Hematopoietic multipotent progenitor cell treated with erythropoietin and hydrocortisone succinate and interleukin-3 and kit ligand, for 6 days (in vitro differentiated cells): Measurements from ENCODE around the gene CATSPERE.
"Not testable (repeated sequence)": the region's sequence is repeated elsewhere in the genome, so short reads cannot be mapped to it uniquely, and the experiment has no call there.

ENCODE experiments used
- DNase-seq: peaks from one replicate; pipeline ENCODE4 v3.0.0-alpha.2; 2015

Gene CATSPERE

DNA sequence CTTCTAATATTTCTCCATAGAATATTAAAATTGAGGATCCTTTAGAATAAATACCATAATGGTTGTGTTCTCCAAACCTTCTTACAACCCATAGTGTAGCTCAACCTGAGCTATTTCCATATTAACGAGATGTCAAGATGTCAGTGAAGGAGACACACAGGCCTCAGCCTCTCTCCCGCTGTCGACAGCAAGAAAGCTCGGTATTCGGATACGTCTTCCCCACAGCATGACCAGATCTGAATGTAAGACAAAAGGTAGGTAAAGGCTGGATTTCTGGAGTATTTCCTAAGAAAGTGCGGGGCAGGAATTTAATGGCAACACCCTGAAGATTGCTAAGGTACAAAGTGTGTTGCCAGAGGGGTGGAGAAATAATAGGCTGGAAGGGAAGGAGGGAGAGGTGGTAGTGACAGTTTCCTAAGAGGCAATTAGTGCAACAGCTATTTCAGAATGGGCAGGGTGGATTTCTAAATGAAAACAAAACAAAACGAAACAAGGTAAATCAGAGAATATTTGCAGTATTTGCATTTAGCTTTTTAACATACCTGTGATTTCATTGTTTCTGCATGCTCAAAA, 11.1 kb upstream of the CATSPERE start:
- DNase-seq = no peak

DNA sequence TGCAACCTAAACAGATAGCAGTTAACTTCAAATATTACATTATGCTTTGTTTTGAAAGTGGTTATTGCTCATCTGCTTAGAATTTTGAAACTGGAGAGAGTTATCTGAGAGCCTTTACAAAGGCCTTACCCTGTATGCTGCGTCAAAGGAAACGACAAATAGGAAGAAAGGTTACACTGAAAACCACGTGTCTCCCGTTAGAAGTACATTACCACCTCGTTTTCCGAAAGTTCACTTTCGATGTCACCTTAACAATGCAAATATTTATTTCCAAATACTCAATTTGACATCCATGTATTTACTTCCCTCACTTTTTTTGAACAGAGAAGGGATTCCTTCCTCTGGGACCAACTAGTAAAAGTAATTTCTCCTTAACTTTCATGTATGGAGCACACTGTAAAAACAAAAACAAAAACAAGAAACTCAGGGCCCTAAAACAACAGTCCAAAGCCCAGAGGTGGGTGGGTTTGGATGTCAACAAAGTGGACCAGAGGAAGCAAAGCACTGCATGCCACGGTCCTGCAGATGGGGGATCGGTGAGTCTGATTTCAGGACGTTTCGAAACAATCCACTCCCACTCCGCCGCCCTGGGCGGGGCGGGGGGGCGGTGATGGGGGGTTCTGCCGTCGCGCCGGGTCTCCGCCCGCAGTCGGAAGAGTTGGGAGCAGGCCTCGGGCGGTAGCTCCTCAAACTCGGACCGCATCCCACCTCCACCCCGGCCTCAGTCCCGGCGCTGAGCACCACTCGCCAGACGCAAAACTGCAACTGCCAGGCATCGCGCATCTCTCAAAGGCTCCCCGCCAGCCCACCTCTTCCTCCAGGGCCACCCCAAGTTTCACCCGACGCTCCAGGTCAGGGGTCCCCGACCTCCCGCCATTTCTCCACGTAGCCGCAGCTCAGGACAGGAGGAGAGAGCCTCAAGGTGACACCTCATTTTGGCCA, 10.2 kb upstream of the CATSPERE start:
- DNase-seq = peak; percentile 75

DNA sequence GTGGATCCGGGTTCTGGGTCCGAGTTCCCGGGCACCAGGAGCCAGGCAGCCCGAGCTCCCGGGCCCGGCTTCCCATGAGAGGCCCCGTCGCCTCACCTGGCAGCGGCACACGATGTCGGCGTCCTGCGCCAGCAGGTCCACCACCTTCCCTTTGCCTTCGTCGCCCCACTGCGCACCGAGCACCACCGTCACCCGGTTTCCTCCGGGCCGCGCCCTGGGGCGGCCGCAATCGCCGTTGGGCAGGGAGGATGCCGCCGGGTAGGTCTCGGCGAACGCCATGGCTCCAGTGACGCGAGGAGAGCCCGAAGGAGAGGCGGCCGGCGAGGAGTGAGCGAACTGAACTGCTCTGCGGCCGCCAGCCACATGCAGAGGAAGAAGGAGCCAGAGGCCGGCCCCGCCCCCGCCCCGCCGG, 9.5 kb upstream of the CATSPERE start, which contains the start of gene ADSS2:
Gene ADSS2 (minus strand): TSS at position 371 of the 412 bp plus-strand sequence. CDS start 92 bp downstream, at position 279.
- DNase-seq = no peak

GRCh38 chr1:244451951-244452795, 8.9 kb upstream of the CATSPERE start:
- DNase-seq = peak; percentile 100

- no peak for DNase-seq
These were observed 6.7 kb upstream of the CATSPERE start for GRCh38 chr1:244454412-244454811.

DNA sequence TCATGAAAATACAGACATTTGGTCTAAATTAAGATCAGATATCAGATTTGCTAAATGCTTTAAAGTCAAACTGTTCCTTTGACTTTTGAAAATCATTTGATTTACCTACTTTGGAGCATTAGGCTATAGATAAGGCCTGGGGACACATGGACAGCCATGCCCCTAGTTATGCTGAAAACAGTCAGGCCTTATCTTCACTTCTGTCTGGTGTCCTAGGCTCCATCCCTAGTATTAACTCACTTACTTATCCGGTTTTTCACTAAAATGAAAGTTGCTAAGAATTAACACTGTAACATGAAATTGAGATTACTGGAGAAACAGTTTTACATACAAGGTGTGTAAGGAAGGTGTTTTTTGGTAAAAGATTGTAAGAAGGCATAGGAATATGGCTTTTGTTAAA, 4.5 kb upstream of the CATSPERE start:
- DNase-seq = peak; percentile 47

GRCh38 chr1:244458781-244459180, 2.3 kb upstream of the CATSPERE start:
- DNase-seq = no peak

DNA sequence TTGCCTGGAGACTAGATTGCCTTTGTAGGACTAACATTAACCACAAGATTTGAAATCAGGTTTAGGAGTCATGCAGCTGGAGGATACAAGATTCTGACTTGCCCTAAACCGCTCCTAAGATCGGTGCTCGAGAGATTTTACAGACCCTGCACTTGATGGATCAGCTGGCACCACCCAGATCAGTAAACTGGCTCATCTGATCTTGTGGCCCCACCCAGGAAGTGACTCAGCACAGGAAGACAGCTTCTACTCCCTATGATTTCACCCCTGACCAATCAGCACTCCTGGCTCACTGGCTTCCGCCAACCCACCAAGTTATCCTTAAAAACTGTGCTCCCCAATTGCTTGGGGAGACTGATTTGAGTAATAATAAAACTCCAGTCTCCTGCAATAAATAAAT, 876 bp upstream of the CATSPERE start:
- DNase-seq = peak; percentile 62

GRCh38 chr1:244466724-244467123, 5.7 kb downstream of the CATSPERE start:
- DNase-seq = no peak

GRCh38 chr1:244473059-244473605, 12.1 kb downstream of the CATSPERE start:
- no peak for DNase-seq

- DNase-seq = not testable (repeated sequence)
These were observed 23.9 kb downstream of the CATSPERE start for GRCh38 chr1:244484971-244485370.

DNA sequence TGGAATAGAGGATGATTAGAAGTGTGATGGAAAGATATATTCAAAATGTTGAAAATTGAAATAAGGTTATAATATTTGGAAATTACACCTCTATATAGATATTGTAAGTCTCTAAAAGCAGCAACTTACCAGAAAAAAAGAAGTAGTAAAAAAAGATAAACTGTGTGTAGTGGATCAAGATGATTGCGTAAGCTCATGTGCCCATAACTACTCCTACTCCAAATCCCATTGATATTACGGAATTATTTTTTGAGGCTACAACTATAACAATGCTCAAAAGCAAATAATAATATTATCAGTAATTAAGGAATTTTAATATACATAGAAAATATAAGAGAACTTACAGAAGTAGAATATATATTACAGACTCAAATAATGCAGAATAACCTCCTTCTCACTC, 33.6 kb downstream of the CATSPERE start:
- no peak for DNase-seq

- no peak for DNase-seq
These were observed 35.1 kb downstream of the CATSPERE start for GRCh38 chr1:244496186-244496585.

DNA sequence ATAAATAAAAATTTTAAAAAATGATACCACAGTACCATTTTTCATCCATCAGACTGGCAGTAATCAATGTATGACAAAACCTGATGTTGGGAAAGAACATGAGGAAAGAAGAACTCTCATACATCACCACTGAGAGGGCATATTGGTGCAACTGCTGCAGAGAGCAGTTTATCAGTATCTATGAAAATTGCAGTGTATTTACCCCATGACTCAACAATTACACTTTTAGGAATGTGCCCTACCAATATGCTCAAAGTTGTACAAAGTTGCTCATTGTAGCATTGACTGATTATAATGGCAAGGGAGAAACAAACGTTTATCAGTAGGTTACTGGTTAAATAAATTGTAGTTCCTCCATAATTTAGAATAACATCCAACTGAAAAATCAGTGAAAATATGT, 36.7 kb downstream of the CATSPERE start:
- no peak for DNase-seq

DNA sequence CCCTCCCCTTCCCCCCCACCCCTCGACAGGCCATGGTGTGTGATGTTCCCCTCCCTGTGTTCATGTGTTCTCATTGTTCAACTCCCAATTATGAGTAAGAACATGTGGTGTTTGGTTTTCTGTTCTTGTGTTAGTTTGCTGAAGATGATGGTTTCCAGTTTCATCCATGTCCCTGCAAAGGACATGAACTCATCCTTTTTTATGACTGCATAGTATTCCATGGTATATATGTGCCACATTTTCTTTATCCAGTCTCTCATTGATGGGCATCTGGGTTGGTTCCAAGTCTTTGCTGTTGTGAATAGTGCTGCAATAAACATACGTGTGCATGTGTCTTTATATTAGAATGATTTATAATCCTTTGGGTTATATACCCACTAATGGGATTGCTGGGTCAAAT, 38.4 kb downstream of the CATSPERE start:
- not testable (repeated sequence) for DNase-seq

DNA sequence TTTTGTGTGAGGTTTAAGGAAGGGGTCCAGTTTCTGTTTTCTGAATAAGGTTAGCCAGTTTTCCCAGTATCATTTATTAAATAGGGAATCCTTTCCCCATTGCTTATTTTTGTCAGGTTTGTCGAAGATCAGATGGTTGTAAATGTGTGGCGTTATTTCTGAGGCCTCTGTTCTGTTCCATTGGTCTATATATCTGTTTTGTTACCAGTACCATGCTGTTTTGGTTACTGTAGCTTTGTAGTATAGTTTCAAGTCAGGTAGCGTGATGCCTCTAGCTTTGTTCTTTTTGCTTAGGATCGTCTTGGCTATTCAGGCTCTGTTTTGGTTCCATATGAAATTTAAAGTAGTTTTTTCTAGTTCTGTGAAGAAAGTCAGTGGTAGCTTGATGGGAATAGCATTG, 39.4 kb downstream of the CATSPERE start:
- DNase-seq = not testable (repeated sequence)

DNA sequence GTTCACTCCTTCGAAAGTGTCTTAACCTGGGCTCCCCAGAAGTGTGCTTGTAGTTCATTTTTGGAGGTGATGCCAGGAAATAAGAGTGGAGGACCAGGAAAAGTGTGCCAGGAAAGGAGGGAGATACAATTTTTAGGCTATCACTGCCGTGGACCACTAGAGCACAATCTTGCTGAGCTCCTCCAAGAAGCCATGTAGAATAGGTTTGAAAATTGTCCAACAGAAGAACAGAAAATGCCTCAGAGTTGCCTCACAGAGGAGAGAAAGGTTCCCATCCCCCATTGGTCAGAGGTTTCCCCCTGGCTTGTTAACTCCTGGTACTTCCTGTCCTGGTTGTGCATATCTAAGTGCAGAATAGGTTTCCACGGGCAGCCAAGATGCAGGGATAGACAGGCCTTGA, 41.6 kb downstream of the CATSPERE start:
- no peak for DNase-seq

GRCh38 chr1:244513493-244513892, 52.4 kb downstream of the CATSPERE start:
- DNase-seq = no peak

DNA sequence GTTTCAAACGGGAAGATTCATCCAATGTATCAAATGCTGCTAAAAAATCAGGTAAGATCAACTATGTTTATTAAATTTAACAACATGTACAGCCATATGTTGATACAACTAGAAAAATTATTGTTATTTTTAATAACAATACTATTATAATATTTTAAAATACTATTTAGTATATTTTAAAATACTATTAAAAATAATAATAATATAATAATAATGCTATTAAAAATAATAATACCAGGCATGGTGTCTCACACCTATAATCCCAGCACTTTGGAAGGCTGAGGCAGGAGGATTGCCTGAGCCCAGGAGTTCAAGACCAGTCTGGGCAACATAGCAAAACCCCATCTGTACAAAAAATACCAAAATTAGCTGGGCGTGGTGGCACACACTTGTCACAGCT, 54.6 kb downstream of the CATSPERE start:
- no peak for DNase-seq

- DNase-seq = no peak
These were observed 75.2 kb downstream of the CATSPERE start for GRCh38 chr1:244536316-244536715.

DNA sequence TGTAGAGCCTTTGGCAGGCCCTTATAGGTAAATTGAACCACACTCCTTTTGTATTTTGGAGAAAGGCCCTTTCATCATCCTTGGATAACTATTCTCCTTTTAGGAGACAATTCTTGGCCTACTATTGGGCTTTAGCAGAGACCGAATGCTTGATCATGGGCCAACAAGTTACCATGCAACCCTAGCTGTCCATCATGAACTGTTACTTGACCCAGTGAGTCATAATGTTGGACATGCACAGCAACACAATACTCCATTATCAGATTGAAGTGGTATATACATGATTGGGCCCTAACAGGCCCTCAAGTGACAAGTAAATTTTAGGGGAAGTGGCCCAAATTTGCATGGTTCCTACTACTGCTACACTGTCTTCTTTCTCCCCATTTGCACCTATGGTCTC, 84.4 kb downstream of the CATSPERE start:
- no peak for DNase-seq

DNA sequence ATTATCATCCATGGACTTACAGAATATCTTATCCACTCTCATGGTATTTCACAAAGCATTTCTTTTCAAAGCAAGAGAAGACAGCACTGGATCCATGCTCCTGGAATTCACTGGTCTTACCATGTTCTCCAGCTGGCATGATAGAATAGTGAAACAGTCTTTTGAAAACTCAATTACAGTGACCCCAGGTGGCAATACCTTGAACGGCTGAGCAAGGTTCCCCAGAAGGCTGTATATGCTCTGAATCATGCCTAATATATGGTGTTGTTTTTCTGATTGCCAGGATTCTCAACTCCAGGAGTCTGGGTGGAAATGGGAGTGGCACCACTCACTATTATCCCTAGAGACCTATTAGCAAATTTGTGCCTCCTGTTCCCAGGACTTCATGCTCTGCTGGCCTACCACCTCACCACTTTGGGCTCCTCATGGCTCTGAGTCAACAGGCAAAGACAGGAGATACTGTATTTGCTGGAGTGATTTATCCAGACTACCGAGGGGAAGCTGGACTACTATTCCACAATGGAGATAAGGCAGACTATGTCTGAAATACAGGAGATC, 87.6 kb downstream of the CATSPERE start:
- no peak for DNase-seq

DNA sequence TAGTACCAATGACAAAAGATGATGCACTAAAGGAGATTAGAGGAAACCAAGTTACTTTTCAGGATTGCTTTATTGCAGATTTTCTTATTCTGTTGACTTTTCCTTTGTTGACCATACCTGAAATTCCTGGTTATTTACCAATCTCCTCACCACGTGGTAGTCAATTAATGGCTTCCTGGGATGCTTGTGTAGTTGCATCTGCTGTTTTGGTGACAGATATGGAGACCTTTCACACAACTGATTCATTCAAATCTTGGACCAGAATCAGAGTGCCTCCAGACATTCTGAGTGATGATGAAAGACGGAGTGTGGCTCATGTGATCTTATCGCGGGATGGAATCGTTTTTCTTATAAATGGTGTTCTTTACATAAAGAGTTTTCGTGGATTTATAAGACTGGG, 91.3 kb downstream of the CATSPERE start:
- DNase-seq = no peak
